PC-9 (cell line): ENCODE data around the gene WDR27. TPM values are rescaled to one million over a fixed set of nuclear protein-coding genes. Genes with fewer than 3 reads are reported as not detected.
A peak's percentile ranks its signal among the peaks of the same experiment; 100 is the strongest.

ENCODE experiments used
- Bru-seq: library from RNA; stranded (reverse); fragments of 400-500 nt; gene quantifications from one replicate; lab custom pipeline; 2021; lab: Mats Ljungman, UMichigan
- BruChase-seq, 2 experiments: library from RNA; stranded (reverse); fragments of 400-500 nt; gene quantifications; one replicate each; lab custom pipeline; 2021; lab: Mats Ljungman, UMichigan
- BruUV-seq: library from RNA; stranded (reverse); fragments of 400-500 nt; replicated peaks from 2 replicates; lab custom pipeline; 2021; lab: Mats Ljungman, UMichigan
- CTCF ChIA-PET: fragments of 300-600 bp; sonication (Branson Sonifier 250); formaldehyde crosslinking; loops from one replicate; lab custom pipeline; 2022; ENCODE audit warnings: antibody characterized with exemption; lab: Charles Lee
- POLR2A ChIA-PET: fragments of 300-600 bp; sonication (Branson Sonifier 250); formaldehyde crosslinking; loops from one replicate; lab custom pipeline; 2022; ENCODE audit warnings: antibody characterized with exemption; ENCODE audit not compliant: unreplicated experiment; lab: Charles Lee
- DNase-seq, 2 experiments: peaks; one replicate each; pipeline versions ENCODE4 v3.0.0 to v3.0.0-alpha.2; 2015 to 2022; ENCODE audit warnings: mixed read lengths in 1 of 2
- H2AFZ ChIP-seq: fragments of 200-600 bp; sonication (generic); 2 replicates; pipeline ENCODE4 v1.8.1; 2017; ENCODE audit warnings: antibody characterized with exemption
- H3F3A ChIP-seq: fragments of 200-600 bp; sonication (generic); 2 replicates; pipeline ENCODE4 v1.8.1; 2017; ENCODE audit warnings: antibody characterized with exemption, mild to moderate bottlenecking, low read depth; ENCODE audit not compliant: insufficient read depth
- H3K27ac ChIP-seq: fragments of 200-600 bp; sonication (generic); 2 replicates; pipeline ENCODE4 v1.6.1; 2016; ENCODE audit warnings: mixed run types
- H3K27me3 ChIP-seq: fragments of 200-600 bp; sonication (generic); 2 replicates; pipeline ENCODE4 v1.6.1; 2016; ENCODE audit warnings: low read depth, mixed run types; ENCODE audit not compliant: insufficient read depth
- H3K36me3 ChIP-seq: fragments of 200-600 bp; sonication (generic); 2 replicates; pipeline ENCODE4 v1.6.1; 2016; ENCODE audit warnings: low read depth, mixed run types
- H3K4me1 ChIP-seq: fragments of 200-600 bp; sonication (generic); replicated peaks from 2 replicates; pipeline ENCODE4 v1.6.1; 2016; ENCODE audit warnings: mixed run types; ENCODE audit not compliant: insufficient read depth
- H3K4me2 ChIP-seq: fragments of 200-600 bp; sonication (generic); 2 replicates; pipeline ENCODE4 v1.6.1; 2017; ENCODE audit warnings: mixed run types
- H3K4me3 ChIP-seq: fragments of 200-600 bp; sonication (generic); 2 replicates; pipeline ENCODE4 v1.6.1; 2016; ENCODE audit warnings: mixed run types
- H3K79me2 ChIP-seq: fragments of 200-600 bp; sonication (generic); 2 replicates; pipeline ENCODE4 v1.6.1; 2017; ENCODE audit warnings: low read depth, mixed run types
- H3K9me2 ChIP-seq: fragments of 200-600 bp; sonication (generic); 2 replicates; pipeline ENCODE4 v1.8.1; 2017; ENCODE audit warnings: mild to moderate bottlenecking; ENCODE audit not compliant: insufficient read depth
- H3K9me3 ChIP-seq: fragments of 200-600 bp; sonication (generic); 2 replicates; pipeline ENCODE4 v1.8.1; 2016; ENCODE audit warnings: low read depth; ENCODE audit not compliant: insufficient read depth
- H4K20me1 ChIP-seq: fragments of 200-600 bp; sonication (generic); 2 replicates; pipeline ENCODE4 v1.8.1; 2017; ENCODE audit not compliant: insufficient read depth
- EZH2 ChIP-seq: fragments of 200-600 bp; sonication (generic); IDR thresholded peaks from 2 replicates; pipeline ENCODE4 v1.8.0; 2017; ENCODE audit warnings: antibody characterized with exemption, low read depth
- intact Hi-C: fragments of 100-400 bp; cut with micrococcal nuclease; formaldehyde crosslinking; loops from one replicate; pipeline ENCODE4 v1.10.0; 2022; ENCODE audit not compliant: unreplicated experiment
- long read RNA-seq: library from polyadenylated mRNA; stranded (forward); transcript quantifications from one replicate; pipeline ENCODE4 v2.0.0, GENCODE V29; 2022
- total RNA-seq: library from RNA; stranded (reverse); gene quantifications from 2 replicates; pipeline ENCODE4 v1.2.3, GENCODE V29; 2021
- TF ChIP-seq, protein P1 (sequence below): fragments of 200-600 bp; sonication (generic); conservative IDR thresholded peaks from 2 replicates; pipeline ENCODE4 v1.6.1; 2017; ENCODE audit warnings: mixed run types, antibody characterized with exemption, mild to moderate bottlenecking, moderate library complexity

The WDR27 gene
- 54.2 and 66.5 TPM in 2 replicates for total RNA-seq
- Bru-seq, nascent RNA, result percentile 60 among the genes with signal in this experiment
- BruChase-seq, experiment 1, labeled RNA remaining after a 2-hour chase, result percentile 87 among the genes with signal in this experiment
- percentile 91 among the genes with signal in this experiment for BruChase-seq, experiment 2, labeled RNA remaining after a 6-hour chase
- long read RNA-seq, partial matches to known transcripts, result 2 of 10 reads
- long read RNA-seq, other reads (novel, unspliced or antisense), result 8 of 10 reads

DNA sequence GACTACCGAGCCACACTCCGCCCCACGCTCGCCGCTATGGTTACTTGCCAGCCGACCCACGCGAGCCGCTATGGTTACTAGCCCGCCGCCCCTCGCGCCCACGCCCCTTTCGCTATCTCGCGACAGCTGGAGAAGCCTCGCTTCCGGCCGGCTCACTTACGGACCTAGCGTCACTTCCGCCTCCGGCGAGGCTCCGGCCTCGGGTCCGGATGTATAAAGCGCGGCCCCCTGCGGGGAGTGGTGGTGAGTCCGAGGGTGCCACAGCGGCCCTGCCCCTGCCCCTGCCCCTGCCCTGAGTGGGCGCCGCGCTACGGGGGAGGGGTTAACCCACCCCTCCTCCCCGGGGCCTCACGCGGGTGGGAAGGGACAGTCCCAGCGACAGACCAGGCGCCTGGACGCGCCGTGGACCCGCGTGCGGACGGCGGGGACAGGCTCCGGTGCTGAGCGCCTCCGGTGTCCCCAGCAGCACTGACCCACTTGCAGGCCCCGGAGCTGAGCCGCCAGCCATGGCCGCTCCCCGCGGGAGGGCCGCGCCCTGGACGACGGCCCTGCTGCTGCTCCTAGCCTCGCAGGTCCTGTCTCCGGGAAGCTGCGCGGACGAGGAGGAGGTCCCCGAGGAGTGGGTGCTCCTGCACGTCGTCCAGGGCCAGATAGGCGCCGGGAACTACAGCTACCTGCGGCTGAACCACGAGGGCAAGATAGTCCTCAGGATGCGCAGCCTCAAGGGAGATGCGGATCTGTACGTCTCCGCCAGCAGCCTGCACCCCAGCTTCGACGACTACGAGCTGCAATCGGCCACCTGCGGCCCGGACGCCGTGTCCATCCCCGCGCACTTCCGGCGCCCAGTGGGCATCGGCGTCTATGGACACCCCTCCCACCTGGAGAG is at the start of gene WDR27, which contains the start of gene C6orf120:
Gene WDR27, minus strand, starts transcription at position 76 of the 886 bp plus-strand sequence. CDS start 13,024 bp downstream, outside the sequence.
Gene C6orf120, plus strand, starts transcription at position 173 of the 886 bp plus-strand sequence. Its CDS starts 334 bp downstream, at position 507.
- no TSS peak for BruUV-seq
- peaks cover 8% of the 10 kb centered on the region; the same call in 1 of the 2 replicates for H3F3A ChIP-seq
- CTCF ChIA-PET, result interaction anchor here (0.5 kb wide), 1 partner anchor 8 kb away, joined by 3 read pairs; no protein-coding TSS in a partner anchor
- H3K4me2 ChIP-seq, result peak within 1 kb of the TSS; percentile 92
- no peaks in the 10 kb centered on the region for H3K9me2 ChIP-seq
- H3K4me3 ChIP-seq, result peak within 1 kb of the TSS; percentile 91
- POLR2A ChIA-PET, result interaction anchor here (0.6 to 0.7 kb wide), 2 partner anchors 137 to 852 kb away, joined by 3 to 5 read pairs; partner anchors contain the start of gene TBP
- H3K79me2 ChIP-seq, result peaks cover 57% of the 10 kb centered on the region
- H3K4me1 ChIP-seq, result peaks cover 28% of the 10 kb centered on the region
- intact Hi-C loops, result loop anchor here (1.0 to 10.0 kb wide), 3 partner anchors 21 to 247 kb away; partner anchors contain the start of genes DYNLT2 and ERMARD
- TF ChIP-seq, protein P1, sequence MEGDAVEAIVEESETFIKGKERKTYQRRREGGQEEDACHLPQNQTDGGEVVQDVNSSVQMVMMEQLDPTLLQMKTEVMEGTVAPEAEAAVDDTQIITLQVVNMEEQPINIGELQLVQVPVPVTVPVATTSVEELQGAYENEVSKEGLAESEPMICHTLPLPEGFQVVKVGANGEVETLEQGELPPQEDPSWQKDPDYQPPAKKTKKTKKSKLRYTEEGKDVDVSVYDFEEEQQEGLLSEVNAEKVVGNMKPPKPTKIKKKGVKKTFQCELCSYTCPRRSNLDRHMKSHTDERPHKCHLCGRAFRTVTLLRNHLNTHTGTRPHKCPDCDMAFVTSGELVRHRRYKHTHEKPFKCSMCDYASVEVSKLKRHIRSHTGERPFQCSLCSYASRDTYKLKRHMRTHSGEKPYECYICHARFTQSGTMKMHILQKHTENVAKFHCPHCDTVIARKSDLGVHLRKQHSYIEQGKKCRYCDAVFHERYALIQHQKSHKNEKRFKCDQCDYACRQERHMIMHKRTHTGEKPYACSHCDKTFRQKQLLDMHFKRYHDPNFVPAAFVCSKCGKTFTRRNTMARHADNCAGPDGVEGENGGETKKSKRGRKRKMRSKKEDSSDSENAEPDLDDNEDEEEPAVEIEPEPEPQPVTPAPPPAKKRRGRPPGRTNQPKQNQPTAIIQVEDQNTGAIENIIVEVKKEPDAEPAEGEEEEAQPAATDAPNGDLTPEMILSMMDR, result no peak
- no peak for TF ChIP-seq EZH2
- H3K9me3 ChIP-seq, result no peaks in the 10 kb centered on the region
- no peaks in the 10 kb centered on the region for H4K20me1 ChIP-seq
- H2AFZ ChIP-seq, result peak within 1 kb of the TSS; percentile 99
- 0 out of 2 replicates have a peak, but pooled peaks cover 21% of the 10 kb centered on the region for H3K36me3 ChIP-seq
- peak within 1 kb of the TSS; percentile 76 for H3K27ac ChIP-seq
- no peaks in the 10 kb centered on the region for H3K27me3 ChIP-seq
- peak; percentile 86 to 87 for DNase-seq

DNA sequence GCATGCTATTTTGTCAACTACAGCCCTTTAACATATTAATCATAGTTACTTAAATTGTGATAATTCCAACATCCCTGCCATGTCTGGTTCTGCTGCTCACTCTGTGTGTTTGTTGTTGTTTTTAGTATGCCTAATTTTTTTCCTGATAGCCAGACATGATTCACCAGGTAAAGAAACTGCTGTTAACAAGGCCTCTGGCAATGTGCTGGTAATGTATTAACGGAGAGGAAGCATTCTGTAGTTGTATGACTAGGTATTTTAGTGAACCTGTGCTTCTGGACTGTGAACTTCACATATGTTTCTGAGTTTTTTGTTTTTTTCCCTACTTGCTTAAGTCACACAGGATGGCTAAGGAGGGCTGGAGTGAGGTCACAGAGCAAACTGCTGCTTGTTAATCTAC is 44.7 kb upstream of the WDR27 start:
- POLR2A ChIA-PET, result no interaction called here
- no TSS peak for BruUV-seq
- Histone ChIP-seq H3K79me2 (peaks cover 21% of the 10 kb centered on the region), H3K36me3 (no peaks in the 10 kb centered on the region), H3F3A (no peaks in the 10 kb centered on the region), H3K9me3 (no peaks in the 10 kb centered on the region), H4K20me1 (0 out of 2 replicates have a peak, but pooled peaks cover 3% of the 10 kb centered on the region), H2AFZ (no peak overlapping the region), H3K4me1 (peaks cover 8% of the 10 kb centered on the region), H3K27ac (no peak overlapping the region), H3K9me2 (no peaks in the 10 kb centered on the region), H3K4me2 (no peak overlapping the region), H3K27me3 (no peaks in the 10 kb centered on the region), H3K4me3 (no peak overlapping the region)
- intact Hi-C loops, result no loop called here
- CTCF ChIA-PET, result no interaction called here
- DNase-seq, result no peak
- TF ChIP-seq, protein P1, result no peak
- no peak for TF ChIP-seq EZH2

DNA sequence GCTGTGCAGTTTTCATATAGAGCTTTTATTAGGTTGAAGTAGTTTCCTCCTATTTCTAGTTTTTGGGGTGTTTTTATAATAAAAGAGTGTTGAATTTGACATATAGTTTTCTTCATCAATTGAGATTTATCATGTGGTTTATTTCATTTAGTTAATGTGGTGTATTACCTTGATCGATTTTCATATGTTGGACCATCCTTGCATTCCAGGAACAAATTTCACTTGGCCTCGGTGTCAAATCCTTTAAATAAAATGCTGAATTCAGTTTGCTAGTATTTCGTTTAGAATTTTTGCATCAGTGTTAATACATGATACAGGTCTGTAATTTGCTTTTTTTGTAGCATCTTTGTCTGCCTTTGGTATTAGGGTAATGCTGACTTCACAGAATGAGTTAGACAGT is 43.6 kb upstream of the WDR27 start:
- Histone ChIP-seq H3K9me3 (no peaks in the 10 kb centered on the region), H3K27me3 (no peaks in the 10 kb centered on the region), H3K4me1 (peaks cover 5% of the 10 kb centered on the region), H4K20me1 (0 out of 2 replicates have a peak, but pooled peaks cover 3% of the 10 kb centered on the region), H3K27ac (no peak overlapping the region), H3K79me2 (peaks cover 12% of the 10 kb centered on the region), H3K36me3 (no peaks in the 10 kb centered on the region), H3K4me2 (no peak overlapping the region), H3F3A (no peaks in the 10 kb centered on the region), H3K4me3 (no peak overlapping the region), H3K9me2 (no peaks in the 10 kb centered on the region), H2AFZ (no peak overlapping the region)
- BruUV-seq, result no TSS peak
- ChIA-PET POLR2A (no interaction called here), CTCF (no interaction called here)
- no peak for DNase-seq
- TF ChIP-seq, protein P1, result no peak
- TF ChIP-seq EZH2, result no peak
- intact Hi-C loops, result no loop called here
